ENCODE results near the gene REPIN1.

REPIN1 gene

DNA sequence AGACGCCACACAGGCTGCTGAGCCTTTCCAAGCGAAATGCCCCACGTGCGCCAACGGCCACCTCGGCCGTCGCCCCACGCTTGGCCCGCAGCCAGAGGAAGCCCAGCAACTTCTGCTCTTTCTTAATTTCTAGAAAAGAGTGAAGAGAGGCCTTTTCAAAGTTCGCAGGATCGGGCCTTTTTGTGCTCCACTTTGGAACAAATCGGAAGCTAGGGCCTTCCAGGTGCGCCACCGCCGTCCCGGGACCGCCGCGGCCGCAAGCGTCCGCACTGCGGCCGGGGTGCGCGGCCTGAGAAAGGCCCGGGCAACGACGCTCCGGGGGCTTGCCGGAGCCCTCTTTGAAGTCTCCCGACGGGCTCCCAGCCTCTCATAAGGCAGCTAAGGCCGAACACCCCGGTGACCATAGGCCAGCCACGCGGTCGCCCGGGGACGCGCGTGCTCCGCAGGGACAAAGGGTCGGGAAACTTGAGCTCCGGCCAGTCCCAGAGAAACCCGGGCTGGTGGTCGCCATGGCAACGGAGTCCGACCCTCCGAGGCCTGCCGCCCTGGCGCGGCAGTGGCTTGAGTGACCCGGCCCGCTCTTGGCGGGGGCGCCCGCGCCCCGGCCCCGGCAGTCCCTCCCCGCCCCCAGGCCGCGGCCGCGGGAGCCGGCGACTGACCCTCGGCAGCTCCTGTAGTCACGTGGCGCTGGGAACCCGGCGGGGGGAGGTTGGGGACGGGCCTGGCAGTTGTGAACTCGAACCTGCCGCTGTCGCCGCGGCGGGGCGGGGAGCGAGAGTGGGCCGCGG is at the start of gene REPIN1:
Gene REPIN1, plus strand, starts transcription at position 727 of the 788 bp plus-strand sequence. CDS start 890 bp downstream, outside the sequence.
- H3K27me3 ChIP-seq: no peaks in the 10 kb centered on the region
- peak within 1 kb of the TSS; percentile 66 to 74 for H3K4me3 ChIP-seq
- no peaks in the 10 kb centered on the region for H3K9me3 ChIP-seq
- DNase-seq: peak; percentile 91 to 96
- intact Hi-C loops (cut with DNase I; ENCODE audit: low total_unique reads): loop anchor here (2.0 kb wide), 1 partner anchor 37 kb away; a partner anchor contains a TSS
- H3K4me1 ChIP-seq: peaks cover 0 to 40% (median 22%) of the 10 kb centered on the region in 4 donors
- peaks cover 15 to 31% (median 21%) of the 10 kb centered on the region in 3 donors for H3K36me3 ChIP-seq
- peak within 1 kb of the TSS; percentile 89 to 95 for H3K27ac ChIP-seq
- TF ChIP-seq, protein P1, sequence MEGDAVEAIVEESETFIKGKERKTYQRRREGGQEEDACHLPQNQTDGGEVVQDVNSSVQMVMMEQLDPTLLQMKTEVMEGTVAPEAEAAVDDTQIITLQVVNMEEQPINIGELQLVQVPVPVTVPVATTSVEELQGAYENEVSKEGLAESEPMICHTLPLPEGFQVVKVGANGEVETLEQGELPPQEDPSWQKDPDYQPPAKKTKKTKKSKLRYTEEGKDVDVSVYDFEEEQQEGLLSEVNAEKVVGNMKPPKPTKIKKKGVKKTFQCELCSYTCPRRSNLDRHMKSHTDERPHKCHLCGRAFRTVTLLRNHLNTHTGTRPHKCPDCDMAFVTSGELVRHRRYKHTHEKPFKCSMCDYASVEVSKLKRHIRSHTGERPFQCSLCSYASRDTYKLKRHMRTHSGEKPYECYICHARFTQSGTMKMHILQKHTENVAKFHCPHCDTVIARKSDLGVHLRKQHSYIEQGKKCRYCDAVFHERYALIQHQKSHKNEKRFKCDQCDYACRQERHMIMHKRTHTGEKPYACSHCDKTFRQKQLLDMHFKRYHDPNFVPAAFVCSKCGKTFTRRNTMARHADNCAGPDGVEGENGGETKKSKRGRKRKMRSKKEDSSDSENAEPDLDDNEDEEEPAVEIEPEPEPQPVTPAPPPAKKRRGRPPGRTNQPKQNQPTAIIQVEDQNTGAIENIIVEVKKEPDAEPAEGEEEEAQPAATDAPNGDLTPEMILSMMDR (IDR thresholded peaks at IDR 0.05): no peak

DNA sequence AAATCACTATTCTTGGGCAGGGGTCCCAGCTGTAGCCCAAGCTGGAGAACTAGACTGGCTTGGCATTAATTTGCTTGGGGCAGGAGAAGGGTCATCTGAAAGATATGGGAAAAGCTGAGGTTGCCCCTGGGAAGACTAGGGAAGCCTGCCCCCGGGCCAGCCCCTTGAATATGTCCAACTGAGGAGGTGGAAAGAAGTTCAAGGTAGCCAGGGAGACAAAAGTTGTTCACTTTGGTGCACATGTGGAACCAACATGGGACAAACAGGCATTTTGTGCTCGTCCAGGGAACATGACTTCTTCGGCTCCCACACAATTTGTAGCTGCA is 46.9 kb upstream of the REPIN1 start:
- H3K27me3 ChIP-seq: peaks cover 0 to 19% of the 10 kb centered on the region in 2 donors
- peaks cover 0 to 18% (median 10%) of the 10 kb centered on the region in 4 donors for H3K4me1 ChIP-seq
- H3K27ac ChIP-seq: no peak overlapping the region
- H3K36me3 ChIP-seq: peaks cover 0 to 10% (median 0%) of the 10 kb centered on the region in 3 donors
- intact Hi-C loops (cut with DNase I; ENCODE audit: low total_unique reads): no loop called here
- TF ChIP-seq, protein P1 (IDR thresholded peaks at IDR 0.05): no peak
- H3K4me3 ChIP-seq: no peak overlapping the region
- no peaks in the 10 kb centered on the region for H3K9me3 ChIP-seq
- no peak for DNase-seq

DNA sequence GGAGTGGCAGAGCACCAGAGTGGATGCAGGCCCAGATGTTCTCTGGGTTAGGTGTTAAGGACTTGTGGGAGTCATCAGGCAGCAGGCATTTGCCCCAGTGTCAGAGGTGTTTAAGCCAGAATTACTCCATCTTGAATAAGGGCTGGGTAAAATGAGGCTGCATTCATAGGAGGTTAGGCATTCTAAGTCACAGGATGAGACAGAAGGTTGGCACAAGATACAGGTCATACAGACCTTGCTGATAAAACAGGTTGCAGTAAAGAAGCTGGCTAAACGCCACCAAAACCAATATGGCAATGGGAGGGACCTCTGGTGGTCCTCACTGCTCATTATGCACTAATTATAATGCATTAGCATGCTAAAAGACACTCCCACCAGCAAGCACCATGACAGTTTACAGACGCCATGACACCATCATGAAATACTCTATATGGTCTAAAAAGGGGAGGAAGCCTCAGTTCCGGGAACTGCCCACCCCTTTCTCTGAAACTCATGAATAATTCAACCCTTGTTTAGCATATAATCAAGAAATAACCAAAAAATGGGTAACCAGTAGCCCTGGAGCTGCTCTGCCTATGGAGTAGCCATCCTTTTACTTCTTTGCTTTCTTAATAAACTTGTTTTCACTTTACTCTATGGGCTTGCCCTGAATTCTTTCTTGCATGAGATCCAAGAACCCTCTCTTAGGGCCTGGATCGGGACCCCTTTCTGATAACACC is 46.3 kb upstream of the REPIN1 start:
- Histone ChIP-seq H3K36me3 (peaks cover 0 to 10% (median 0%) of the 10 kb centered on the region in 3 donors), H3K27me3 (peaks cover 0 to 19% of the 10 kb centered on the region in 2 donors), H3K4me3 (peak overlapping the region; percentile 52 to 61), H3K4me1 (peaks cover 0 to 18% (median 10%) of the 10 kb centered on the region in 4 donors), H3K9me3 (no peaks in the 10 kb centered on the region), H3K27ac (no peak overlapping the region)
- no peak for DNase-seq
- TF ChIP-seq, protein P1 (IDR thresholded peaks at IDR 0.05): no peak
- intact Hi-C loops (cut with DNase I; ENCODE audit: low total_unique reads): no loop called here

DNA sequence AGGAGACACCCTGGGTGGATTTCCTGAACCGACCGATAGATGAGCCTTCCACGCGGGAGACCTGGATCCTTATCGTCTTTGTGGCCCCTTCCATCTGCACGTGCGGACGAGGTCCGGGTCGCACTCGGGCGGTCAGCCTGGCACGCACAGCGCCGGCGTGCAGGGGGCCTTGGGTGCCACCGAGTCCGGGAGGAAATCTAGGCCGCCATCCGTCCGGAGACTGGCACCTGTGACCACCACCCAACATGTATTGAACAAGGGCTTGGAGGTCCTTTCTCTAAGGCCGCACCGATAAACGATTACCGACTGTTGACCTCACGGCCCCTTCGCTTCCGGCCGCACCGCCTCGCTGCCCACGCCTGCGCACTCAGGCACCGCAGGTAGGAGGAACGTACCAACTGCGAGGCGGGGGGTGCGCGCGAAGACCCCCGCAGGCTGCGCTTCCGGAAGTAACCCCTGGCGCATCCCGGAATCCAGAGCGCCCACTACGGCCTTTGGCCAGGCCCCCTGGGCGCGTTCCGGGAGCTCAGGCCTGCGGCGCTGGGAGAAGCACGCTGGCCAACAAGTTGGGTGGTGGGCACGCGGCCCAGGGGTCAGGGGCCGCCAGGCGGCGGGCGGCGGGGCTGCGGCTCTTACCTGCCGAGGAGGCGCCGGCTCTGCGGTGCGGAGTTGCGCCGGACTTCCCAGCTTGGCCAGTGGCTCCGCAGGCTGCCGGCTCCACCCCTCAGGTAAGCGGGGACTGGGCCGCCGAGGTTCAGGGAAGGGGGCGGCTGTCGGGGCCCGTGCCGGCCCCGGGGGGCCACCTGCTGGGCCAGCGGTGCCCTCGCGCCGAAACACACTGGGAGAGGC is 45.6 kb upstream of the REPIN1 start, which contains the start of the genes ACTR3C and LRRC61:
Gene ACTR3C, minus strand, starts transcription at position 713 of the 849 bp plus-strand sequence. CDS start 28,249 bp downstream, outside the sequence.
Gene LRRC61, plus strand, starts transcription at position 523 of the 849 bp plus-strand sequence. CDS start 13,507 bp downstream, outside the sequence.
- Histone ChIP-seq H3K4me1 (peaks cover 0 to 18% (median 10%) of the 10 kb centered on the region in 4 donors), H3K27me3 (peaks cover 0 to 19% of the 10 kb centered on the region in 2 donors), H3K4me3 (peak within 1 kb of the TSS; percentile 52 to 61), H3K27ac (peak within 1 kb of the TSS; percentile 51 to 60), H3K36me3 (peaks cover 0 to 10% (median 0%) of the 10 kb centered on the region in 3 donors), H3K9me3 (no peaks in the 10 kb centered on the region)
- intact Hi-C loops (cut with DNase I; ENCODE audit: low total_unique reads): no loop called here
- TF ChIP-seq, protein P1 (IDR thresholded peaks at IDR 0.05): no peak
- no peak for DNase-seq
